Ascending aorta (tissue), 2 donors: ENCODE data around the gene PTPRS. TPM values are rescaled to one million over a fixed set of nuclear protein-coding genes. Genes with fewer than 3 reads are reported as not detected.
"Not testable (repeated sequence)": the region's sequence is repeated elsewhere in the genome, so short reads cannot be mapped to it uniquely, and the experiment has no call there.

Source experiments
- DNase-seq, 2 donors: peaks; one replicate each; pipeline ENCODE4 v3.0.0-alpha.2; 2019; ENCODE audit warnings: low spot score in 2 of 2
- H3K27ac ChIP-seq, 2 donors: fragments of 200-600 bp; sonication (generic); one replicate each; pipeline ENCODE4 v1.5.1; 2016 to 2017; ENCODE audit warnings: mild to moderate bottlenecking in 1 of 2
- H3K27me3 ChIP-seq: fragments of 200-600 bp; sonication (generic); one replicate; pipeline ENCODE4 v1.5.1; 2017
- H3K36me3 ChIP-seq, 2 donors: fragments of 200-600 bp; sonication (generic); one replicate each; pipeline ENCODE4 v1.5.1; 2016
- H3K4me1 ChIP-seq, 2 donors: fragments of 200-600 bp; sonication (generic); one replicate each; pipeline ENCODE4 v1.5.1; 2016 to 2017; ENCODE audit warnings: mild to moderate bottlenecking in 1 of 2
- H3K4me3 ChIP-seq, 2 donors: fragments of 200-600 bp; sonication (generic); one replicate each; pipeline ENCODE4 v1.5.1; 2016 to 2017; ENCODE audit warnings: mild to moderate bottlenecking in 1 of 2
- H3K9me3 ChIP-seq, 2 donors: fragments of 200-600 bp; sonication (generic); one replicate each; pipeline ENCODE4 v1.5.1; 2016
- intact Hi-C: fragments of 100-400 bp; cut with DNase I; formaldehyde crosslinking; loops from one replicate; pipeline ENCODE4 v1.15.1; 2023
- total RNA-seq: library from RNA; depleted of rRNA; stranded (reverse); fragments of >200 nt; gene quantifications from one replicate; pipeline ENCODE4 v1.1.0, GENCODE V29; 2016
- TF ChIP-seq, protein P1 (sequence below), 3 experiments: fragments of 200-600 bp in 2 of 3; fragments of 450-650 bp in 1 of 3; sonication (generic) in 2 of 3; IDR thresholded peaks; one replicate each; pipeline ENCODE4 v1.5.1; 2016 to 2019; ENCODE audit warnings: antibody characterized with exemption in 3 of 3, mild to moderate bottlenecking in 1 of 3, moderate library complexity in 1 of 3

The PTPRS gene
- total RNA-seq, 1 donor from 2014 or later: 517 TPM

GRCh38 chr19:5330307-5330720 is 10.3 kb downstream of the PTPRS start:
- intact Hi-C loops: no loop called here
- H3K36me3 ChIP-seq: no peaks in the 10 kb centered on the region
- no peak for DNase-seq
- H3K27ac ChIP-seq: no peak overlapping the region
- H3K4me3 ChIP-seq: no peak overlapping the region
- no peaks in the 10 kb centered on the region for H3K4me1 ChIP-seq
- H3K9me3 ChIP-seq: no peaks in the 10 kb centered on the region
- no peaks in the 10 kb centered on the region for H3K27me3 ChIP-seq
- TF ChIP-seq, protein P1, sequence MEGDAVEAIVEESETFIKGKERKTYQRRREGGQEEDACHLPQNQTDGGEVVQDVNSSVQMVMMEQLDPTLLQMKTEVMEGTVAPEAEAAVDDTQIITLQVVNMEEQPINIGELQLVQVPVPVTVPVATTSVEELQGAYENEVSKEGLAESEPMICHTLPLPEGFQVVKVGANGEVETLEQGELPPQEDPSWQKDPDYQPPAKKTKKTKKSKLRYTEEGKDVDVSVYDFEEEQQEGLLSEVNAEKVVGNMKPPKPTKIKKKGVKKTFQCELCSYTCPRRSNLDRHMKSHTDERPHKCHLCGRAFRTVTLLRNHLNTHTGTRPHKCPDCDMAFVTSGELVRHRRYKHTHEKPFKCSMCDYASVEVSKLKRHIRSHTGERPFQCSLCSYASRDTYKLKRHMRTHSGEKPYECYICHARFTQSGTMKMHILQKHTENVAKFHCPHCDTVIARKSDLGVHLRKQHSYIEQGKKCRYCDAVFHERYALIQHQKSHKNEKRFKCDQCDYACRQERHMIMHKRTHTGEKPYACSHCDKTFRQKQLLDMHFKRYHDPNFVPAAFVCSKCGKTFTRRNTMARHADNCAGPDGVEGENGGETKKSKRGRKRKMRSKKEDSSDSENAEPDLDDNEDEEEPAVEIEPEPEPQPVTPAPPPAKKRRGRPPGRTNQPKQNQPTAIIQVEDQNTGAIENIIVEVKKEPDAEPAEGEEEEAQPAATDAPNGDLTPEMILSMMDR (IDR thresholded peaks at IDR 0.05): no peak

DNA sequence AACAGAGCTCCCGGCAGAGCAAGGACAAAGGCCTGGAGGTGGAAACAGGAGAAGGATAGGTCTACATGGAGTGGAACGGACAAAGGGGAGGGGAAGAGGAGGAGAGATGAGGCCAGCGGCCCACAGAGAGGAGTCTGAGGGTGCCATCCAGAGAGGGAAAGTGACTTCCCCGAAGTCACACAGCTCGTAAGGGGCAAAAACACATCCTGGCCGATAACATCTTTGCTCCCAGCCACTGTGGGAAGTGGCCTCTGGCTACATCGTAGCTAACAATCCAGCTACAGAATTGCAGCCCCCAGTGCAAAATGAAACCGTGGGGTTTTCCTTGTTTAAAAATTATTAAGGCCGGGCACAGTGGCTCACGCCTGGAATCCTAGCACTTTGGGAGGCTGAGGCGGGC is 11.5 kb downstream of the PTPRS start:
- Histone ChIP-seq H3K27me3 (no peaks in the 10 kb centered on the region), H3K4me1 (no peaks in the 10 kb centered on the region), H3K4me3 (no peak overlapping the region), H3K27ac (no peak overlapping the region), H3K36me3 (no peaks in the 10 kb centered on the region), H3K9me3 (peaks cover 0 to 7% of the 10 kb centered on the region in 2 donors)
- intact Hi-C loops: no loop called here
- DNase-seq: no peak
- TF ChIP-seq, protein P1 (IDR thresholded peaks at IDR 0.05): no peak

- H3K27ac ChIP-seq, DNase-seq, H3K4me3 ChIP-seq, H3K27me3 ChIP-seq, H3K9me3 ChIP-seq, H3K36me3 ChIP-seq, H3K4me1 ChIP-seq, intact Hi-C loops: not testable (repeated sequence)
These were observed 12.2 kb downstream of the PTPRS start for GRCh38 chr19:5328407-5328806.

- TF ChIP-seq, protein P1 (IDR thresholded peaks at IDR 0.05): no peak
These were observed 13.5 kb downstream of the PTPRS start for GRCh38 chr19:5326986-5327623.

DNA sequence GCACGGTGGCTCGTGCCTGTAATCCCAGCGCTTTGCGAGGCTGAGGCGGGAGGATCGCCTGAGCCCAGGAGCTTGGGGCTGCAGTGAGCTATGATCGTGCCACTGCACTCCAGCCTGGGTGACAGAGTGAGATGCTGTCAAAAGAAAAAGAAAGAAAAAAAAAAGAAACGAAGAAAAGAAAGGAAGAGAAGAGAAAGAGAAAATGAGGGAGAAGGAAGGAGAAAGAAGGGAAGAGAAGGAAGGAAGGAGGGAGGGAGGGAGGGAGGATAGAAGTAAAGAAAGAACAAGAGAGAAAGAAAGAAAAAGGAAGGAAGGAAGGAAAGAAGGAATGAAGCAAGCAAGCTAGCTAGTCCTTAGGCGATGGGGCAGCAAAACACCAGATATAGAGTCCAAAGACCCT is 14.1 kb downstream of the PTPRS start:
- Histone ChIP-seq H3K4me3 (no peak overlapping the region), H3K27ac (no peak overlapping the region), H3K27me3 (no peaks in the 10 kb centered on the region), H3K36me3 (no peaks in the 10 kb centered on the region), H3K4me1 (no peaks in the 10 kb centered on the region), H3K9me3 (peaks cover 0 to 7% of the 10 kb centered on the region in 2 donors)
- TF ChIP-seq, protein P1 (IDR thresholded peaks at IDR 0.05): no peak
- intact Hi-C loops: no loop called here
- DNase-seq: no peak

More at GRCh38 chr19:5326986-5327623, 13.5 kb downstream of the PTPRS start:
- intact Hi-C loops: no loop called here
- Histone ChIP-seq H3K27me3 (no peaks in the 10 kb centered on the region), H3K4me3 (no peak overlapping the region), H3K36me3 (no peaks in the 10 kb centered on the region), H3K4me1 (no peaks in the 10 kb centered on the region), H3K9me3 (peaks cover 0 to 7% of the 10 kb centered on the region in 2 donors), H3K27ac (no peak overlapping the region)
- DNase-seq: no peak

DNA sequence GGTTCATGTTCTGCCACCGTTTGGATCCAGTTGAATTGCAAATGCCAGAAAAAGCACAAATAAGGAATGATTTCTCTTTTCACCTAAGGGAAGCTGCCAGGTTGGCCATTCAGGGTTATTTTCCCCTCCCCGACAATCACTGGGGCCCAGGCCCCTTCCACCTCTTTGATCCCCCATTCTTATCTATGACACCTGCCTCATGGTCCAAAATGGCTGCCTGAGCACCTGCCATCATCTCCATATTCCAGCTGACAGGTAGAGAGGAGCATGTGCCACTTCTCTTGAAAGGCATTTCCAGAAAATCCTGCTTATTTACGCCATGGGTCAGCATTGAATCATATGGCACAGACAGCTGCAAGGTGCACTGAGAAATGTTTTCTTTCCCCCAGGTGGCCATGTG is 15.7 kb downstream of the PTPRS start:
- Histone ChIP-seq H3K9me3 (peaks cover 0 to 7% of the 10 kb centered on the region in 2 donors), H3K4me1 (no peaks in the 10 kb centered on the region)
- TF ChIP-seq, protein P1 (IDR thresholded peaks at IDR 0.05): no peak

More for the DNA sequence above, 15.7 kb downstream of the PTPRS start:
- no peak overlapping the region for H3K4me3 ChIP-seq
- H3K36me3 ChIP-seq: no peaks in the 10 kb centered on the region
- H3K27ac ChIP-seq: no peak overlapping the region
- no peak for DNase-seq
- intact Hi-C loops: no loop called here
- no peaks in the 10 kb centered on the region for H3K27me3 ChIP-seq
